Upper lobe of right lung (tissue), 1 donor: ENCODE data around the gene GOSR2. TPM values are rescaled to one million over a fixed set of nuclear protein-coding genes. Genes with fewer than 3 reads are reported as not detected.

ENCODE experiments used
- ATAC-seq: fragments of 200-7000 bp; cut with Tn5 transposase; one replicate; pipeline ENCODE4 v1.9.1; 2020; ENCODE audit warnings: mild to moderate bottlenecking, moderate library complexity
- DNase-seq: peaks from one replicate; pipeline ENCODE4 v3.0.0-alpha.2; 2020
- H3K27ac ChIP-seq: fragments of 200-600 bp; one replicate; pipeline ENCODE4 v1.8.0; 2022
- H3K27me3 ChIP-seq: fragments of 200-600 bp; one replicate; pipeline ENCODE4 v1.8.0; 2022; ENCODE audit warnings: mild to moderate bottlenecking
- H3K36me3 ChIP-seq: fragments of 200-600 bp; one replicate; pipeline ENCODE4 v1.8.0; 2022
- H3K4me1 ChIP-seq: fragments of 200-600 bp; one replicate; pipeline ENCODE4 v1.8.0; 2022
- H3K4me3 ChIP-seq: fragments of 200-600 bp; one replicate; pipeline ENCODE4 v1.8.0; 2022; ENCODE audit warnings: mild to moderate bottlenecking
- H3K9me3 ChIP-seq: fragments of 200-600 bp; one replicate; pipeline ENCODE4 v1.8.0; 2022
- CTCF ChIP-seq: fragments of 200-600 bp; IDR thresholded peaks from one replicate; pipeline ENCODE4 v1.8.0; 2022; ENCODE audit warnings: antibody characterized with exemption
- intact Hi-C: fragments of 100-400 bp; cut with DNase I; formaldehyde crosslinking; loops from one replicate; pipeline ENCODE4 v1.11.0; 2022
- long read RNA-seq: library from polyadenylated mRNA; unstranded; transcript quantifications from one replicate; pipeline ENCODE4 v2.0.0, GENCODE V29; 2021
- total RNA-seq: library from RNA; stranded (reverse); fragmentation: NEBNext Ultra II Directional; extraction: Animal tissue kit (Norgen Biotek cat#: 25700); gene quantifications from one replicate; pipeline ENCODE4 v1.2.1, GENCODE V29; 2021
- donor health status: DM: no; HTN: yes; CAD: no; lungs with severe emphysema.

Gene GOSR2
- total RNA-seq, result 66.5 TPM
- long read RNA-seq, transcript GOSR2-239 (5 exons, 3,871 nt), result minor isoform, 9 of 68 reads
- long read RNA-seq, transcript GOSR2-232 (6 exons, 3,964 nt), result major isoform, 41 of 68 reads
- long read RNA-seq, transcript GOSR2-240 (5 exons, 3,059 nt), result minor isoform, 5 of 68 reads
- long read RNA-seq, partial matches to known transcripts, result 2 of 68 reads
- long read RNA-seq, other reads (novel, unspliced or antisense), result 3 of 68 reads

- Histone ChIP-seq H3K9me3 (no peaks in the 10 kb centered on the region), H3K27ac (peak within 1 kb of the TSS; percentile 98), H3K4me3 (peak within 1 kb of the TSS; percentile 79), H3K36me3 (no peaks in the 10 kb centered on the region), H3K27me3 (no peaks in the 10 kb centered on the region), H3K4me1 (peaks cover 20% of the 10 kb centered on the region)
- DNase-seq, result peak; percentile 96
- ATAC-seq, result peak; percentile 99
- no peak for TF ChIP-seq CTCF
- intact Hi-C loops, result no loop called here
Measured at GRCh38 chr17:46922804-46923635, at the start of gene GOSR2. Gene GOSR2 (plus strand): TSS chr17:46923160. CDS start chr17:46923193, 33 bp downstream.

DNA sequence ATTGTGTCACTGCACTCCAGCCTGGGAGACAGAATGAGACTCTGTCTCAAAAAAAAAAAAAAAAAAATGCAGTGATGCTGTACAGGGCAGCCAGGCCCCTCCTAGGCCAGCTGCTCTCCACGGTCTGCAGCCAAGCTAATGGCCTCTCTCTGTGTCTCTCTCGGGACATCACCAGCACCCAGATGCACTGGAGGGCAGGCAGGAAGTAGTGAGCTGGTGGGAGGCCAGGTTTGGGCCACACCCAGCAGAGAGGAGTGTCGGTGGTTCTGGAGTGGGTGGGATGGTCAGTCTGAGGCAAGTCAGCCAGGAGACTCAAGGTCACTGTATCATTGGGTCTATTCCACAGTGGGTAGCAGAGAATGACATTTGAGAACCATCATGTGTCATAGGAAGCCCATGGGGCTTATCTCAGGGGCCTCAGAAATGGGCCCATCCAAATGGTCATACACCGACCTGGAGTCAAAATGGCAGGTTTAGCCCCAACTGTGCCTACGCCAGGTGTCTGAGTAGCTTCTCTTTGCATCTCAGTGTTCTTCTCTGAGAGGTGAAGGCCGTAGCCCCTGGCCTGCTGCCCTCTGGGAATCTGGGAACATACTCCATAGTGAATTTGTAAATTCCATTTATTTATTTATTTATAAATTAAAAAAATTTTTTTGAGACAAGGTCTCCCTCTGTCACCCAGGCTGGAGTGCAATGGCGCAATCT is 48.9 kb upstream of the GOSR2 start:
- Histone ChIP-seq H3K27ac (no peak overlapping the region), H3K9me3 (no peaks in the 10 kb centered on the region)
- no peak for TF ChIP-seq CTCF

DNA sequence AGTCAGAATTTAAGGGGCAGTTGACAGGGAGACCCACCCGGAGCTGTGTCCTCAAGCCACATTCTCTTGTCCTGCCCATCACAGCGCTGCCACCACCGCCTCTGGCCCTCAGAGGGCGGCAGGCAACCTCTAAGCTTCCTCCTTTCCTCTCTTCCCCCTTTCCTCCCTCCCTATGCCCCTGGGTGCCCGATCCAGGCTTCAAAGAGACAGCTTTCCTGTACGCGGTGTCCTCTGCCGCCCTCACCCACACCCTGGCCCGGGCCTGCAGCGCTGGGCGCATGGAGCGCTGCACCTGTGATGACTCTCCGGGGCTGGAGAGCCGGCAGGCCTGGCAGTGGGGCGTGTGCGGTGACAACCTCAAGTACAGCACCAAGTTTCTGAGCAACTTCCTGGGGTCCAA is 48.1 kb upstream of the GOSR2 start:
- intact Hi-C loops, result no loop called here
- Histone ChIP-seq H3K27ac (no peak overlapping the region), H3K4me3 (no peak overlapping the region), H3K27me3 (no peaks in the 10 kb centered on the region), H3K36me3 (no peaks in the 10 kb centered on the region), H3K4me1 (peaks cover 13% of the 10 kb centered on the region), H3K9me3 (no peaks in the 10 kb centered on the region)
- DNase-seq (no peak), ATAC-seq (no peak)
- TF ChIP-seq CTCF, result no peak

More for the DNA sequence above, 48.9 kb upstream of the GOSR2 start:
- no peaks in the 10 kb centered on the region for H3K36me3 ChIP-seq
- no peak overlapping the region for H3K4me3 ChIP-seq
- intact Hi-C loops, result no loop called here
- DNase-seq (no peak), ATAC-seq (no peak)
- no peaks in the 10 kb centered on the region for H3K27me3 ChIP-seq
- H3K4me1 ChIP-seq, result peaks cover 13% of the 10 kb centered on the region

DNA sequence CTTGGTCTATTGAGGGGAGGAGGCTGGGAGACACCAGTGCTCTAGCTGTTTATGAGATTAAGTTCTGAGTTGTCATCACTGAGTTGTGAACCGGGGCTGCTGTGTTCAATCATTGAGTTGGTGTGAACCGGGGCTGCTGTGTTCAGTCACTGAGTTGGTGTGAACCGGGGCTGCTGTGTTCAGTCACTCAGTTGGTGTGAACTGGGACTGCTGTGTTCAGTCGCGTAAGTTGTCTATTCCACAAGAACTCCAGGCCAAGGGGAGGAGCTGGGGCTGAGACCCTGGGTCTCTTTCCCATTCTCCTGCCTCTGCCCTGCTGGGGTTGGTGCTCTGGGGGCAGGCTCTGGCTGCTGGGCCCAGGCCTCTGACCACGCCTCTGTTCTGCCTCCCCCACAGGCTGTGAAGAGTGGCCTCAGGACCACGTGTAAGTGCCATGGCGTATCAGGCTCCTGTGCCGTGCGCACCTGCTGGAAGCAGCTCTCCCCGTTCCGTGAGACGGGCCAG is 47.1 kb upstream of the GOSR2 start:
- Histone ChIP-seq H3K27me3 (no peaks in the 10 kb centered on the region), H3K4me1 (peaks cover 13% of the 10 kb centered on the region), H3K27ac (no peak overlapping the region), H3K4me3 (no peak overlapping the region), H3K9me3 (no peaks in the 10 kb centered on the region), H3K36me3 (no peaks in the 10 kb centered on the region)
- intact Hi-C loops, result no loop called here
- ATAC-seq (no peak), DNase-seq (no peak)
- TF ChIP-seq CTCF, result no peak

- TF ChIP-seq CTCF, result peak; percentile 17
- no peak for DNase-seq
- intact Hi-C loops, result no loop called here
- Histone ChIP-seq H3K27ac (no peak overlapping the region), H3K36me3 (no peaks in the 10 kb centered on the region), H3K27me3 (no peaks in the 10 kb centered on the region), H3K4me1 (peaks cover 13% of the 10 kb centered on the region), H3K9me3 (no peaks in the 10 kb centered on the region), H3K4me3 (no peak overlapping the region)
- ATAC-seq, result peak; percentile 48
Measured at GRCh38 chr17:46876353-46876887, 46.5 kb upstream of the GOSR2 start.
